ENCODE data around the gene ADISSP.

Gene ADISSP

GRCh38 chr20:3753501-3754275 lies 13.9 kb downstream of the ADISSP start:
- TF ChIP-seq, protein P1, sequence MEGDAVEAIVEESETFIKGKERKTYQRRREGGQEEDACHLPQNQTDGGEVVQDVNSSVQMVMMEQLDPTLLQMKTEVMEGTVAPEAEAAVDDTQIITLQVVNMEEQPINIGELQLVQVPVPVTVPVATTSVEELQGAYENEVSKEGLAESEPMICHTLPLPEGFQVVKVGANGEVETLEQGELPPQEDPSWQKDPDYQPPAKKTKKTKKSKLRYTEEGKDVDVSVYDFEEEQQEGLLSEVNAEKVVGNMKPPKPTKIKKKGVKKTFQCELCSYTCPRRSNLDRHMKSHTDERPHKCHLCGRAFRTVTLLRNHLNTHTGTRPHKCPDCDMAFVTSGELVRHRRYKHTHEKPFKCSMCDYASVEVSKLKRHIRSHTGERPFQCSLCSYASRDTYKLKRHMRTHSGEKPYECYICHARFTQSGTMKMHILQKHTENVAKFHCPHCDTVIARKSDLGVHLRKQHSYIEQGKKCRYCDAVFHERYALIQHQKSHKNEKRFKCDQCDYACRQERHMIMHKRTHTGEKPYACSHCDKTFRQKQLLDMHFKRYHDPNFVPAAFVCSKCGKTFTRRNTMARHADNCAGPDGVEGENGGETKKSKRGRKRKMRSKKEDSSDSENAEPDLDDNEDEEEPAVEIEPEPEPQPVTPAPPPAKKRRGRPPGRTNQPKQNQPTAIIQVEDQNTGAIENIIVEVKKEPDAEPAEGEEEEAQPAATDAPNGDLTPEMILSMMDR (conservative IDR thresholded peaks at IDR 0.05; ENCODE audit: low read depth, low read length), result no peak
- DNase-seq (ENCODE audit: low read depth), result no peak
- no peak overlapping the region for H3K4me3 ChIP-seq (ENCODE audit: low read length)

GRCh38 chr20:3753098-3753497 lies 14.5 kb downstream of the ADISSP start:
- H3K4me3 ChIP-seq (ENCODE audit: low read length), result no peak overlapping the region
- TF ChIP-seq, protein P1 (conservative IDR thresholded peaks at IDR 0.05; ENCODE audit: low read depth, low read length), result peak; percentile 90
- DNase-seq (ENCODE audit: low read depth), result peak; percentile 17

DNA sequence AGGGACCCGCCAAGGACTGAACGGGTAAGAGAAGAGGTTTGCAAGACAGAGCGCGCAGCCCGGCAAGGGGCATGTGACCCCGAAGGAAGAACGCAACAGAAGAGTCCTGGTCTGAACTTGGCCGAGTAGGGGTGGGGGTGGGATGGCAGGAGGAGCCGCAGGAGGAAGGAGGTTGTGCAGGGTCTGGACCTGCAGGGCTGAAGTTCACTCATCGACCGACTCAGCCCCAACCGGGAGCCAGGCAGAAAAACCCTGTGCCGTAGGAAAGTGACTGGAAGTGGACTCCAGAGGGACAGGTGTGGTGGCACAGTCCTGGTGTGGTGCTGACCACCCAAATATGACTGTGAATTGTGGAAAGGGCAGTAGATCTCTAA lies 15.2 kb downstream of the ADISSP start:
- no peak for DNase-seq (ENCODE audit: low read depth)
- peak overlapping the region; percentile 35 for H3K4me3 ChIP-seq (ENCODE audit: low read length)
- TF ChIP-seq, protein P1 (conservative IDR thresholded peaks at IDR 0.05; ENCODE audit: low read depth, low read length), result no peak

DNA sequence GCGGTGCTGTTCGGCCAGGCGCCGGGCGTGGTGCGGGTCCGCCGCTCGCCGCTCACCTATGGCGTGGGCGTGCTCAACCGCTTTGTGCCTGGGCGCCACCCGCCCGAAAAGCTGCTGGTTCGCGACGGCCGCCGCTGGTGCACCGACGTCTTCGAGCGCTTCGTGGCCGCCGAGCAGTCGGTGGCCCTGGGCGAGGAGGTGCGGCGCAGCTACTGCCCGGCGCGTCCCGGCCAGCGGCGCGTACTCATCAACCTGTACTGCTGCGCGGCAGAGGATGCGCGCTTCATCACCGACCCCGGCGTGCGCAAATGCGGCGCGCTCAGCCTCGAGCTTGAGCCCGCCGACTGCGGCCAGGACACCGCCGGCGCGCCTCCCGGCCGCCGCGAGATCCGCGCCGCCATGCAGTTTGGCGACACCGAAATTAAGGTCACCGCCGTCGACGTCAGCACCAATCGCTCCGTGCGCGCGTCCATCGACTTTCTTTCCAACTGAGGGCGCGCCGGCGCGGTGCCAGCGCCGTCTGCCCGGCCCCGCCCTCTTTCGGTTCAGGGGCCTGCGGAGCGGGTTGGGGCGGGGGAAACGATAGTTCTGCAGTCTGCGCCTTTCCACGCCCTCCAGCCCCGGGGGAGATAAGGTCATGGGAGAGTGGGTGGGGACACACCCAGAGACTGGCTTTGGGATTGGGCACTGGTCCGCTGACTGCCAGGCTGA lies 15.7 kb downstream of the ADISSP start:
- H3K4me3 ChIP-seq (ENCODE audit: low read length), result peak overlapping the region; percentile 35
- TF ChIP-seq, protein P1 (conservative IDR thresholded peaks at IDR 0.05; ENCODE audit: low read depth, low read length), result no peak
- DNase-seq (ENCODE audit: low read depth), result no peak

GRCh38 chr20:3751305-3751674 lies 16.3 kb downstream of the ADISSP start:
- H3K4me3 ChIP-seq (ENCODE audit: low read length), result no peak overlapping the region
- TF ChIP-seq, protein P1 (conservative IDR thresholded peaks at IDR 0.05; ENCODE audit: low read depth, low read length), result peak; percentile 22
- DNase-seq (ENCODE audit: low read depth), result no peak

- DNase-seq (ENCODE audit: low read depth), result no peak
- H3K4me3 ChIP-seq (ENCODE audit: low read length), result peak overlapping the region; percentile 26
- TF ChIP-seq, protein P1 (conservative IDR thresholded peaks at IDR 0.05; ENCODE audit: low read depth, low read length), result peak; percentile 73
Observed at GRCh38 chr20:3749689-3750531, 17.6 kb downstream of the ADISSP start.

Measured in retinal pigment epithelial cell (primary cell).